H1 (cell line): Measurements from ENCODE around the gene DND1. TPM values are rescaled to one million over a fixed set of nuclear protein-coding genes. Genes with fewer than 3 reads are reported as not detected.

Source experiments
- CTCF ChIA-PET: fragments of 300-600 bp; sonication (Branson Sonifier 250); formaldehyde crosslinking; loops from one replicate; lab custom pipeline; 2021; ENCODE audit not compliant: partially characterized antibody; lab: Charles Lee
- POLR2A ChIA-PET: fragments of 300-600 bp; sonication (Branson Sonifier 250); formaldehyde crosslinking; loops from one replicate; lab custom pipeline; 2021; ENCODE audit warnings: inconsistent platforms; ENCODE audit not compliant: partially characterized antibody; lab: Charles Lee
- DNase-seq, 2 experiments: peaks; one replicate each; pipeline versions ENCODE4 v3.0.0 to v3.0.0-alpha.2; 2010 to 2022; ENCODE audit warnings: low spot score in 2 of 2, low read depth in 1 of 2, mixed read lengths in 1 of 2
- FAIRE-seq: peaks from 2 replicates; lab custom pipeline; 2011; peaks lifted over from hg19 to GRCh38; lab: Jason Lieb, UNC
- H2AFZ ChIP-seq: 2 replicates; pipeline ENCODE4 v1.8.1; 2012; ENCODE audit warnings: low read length, inconsistent platforms
- H2AK5ac ChIP-seq: 2 replicates; pipeline ENCODE4 v1.6.1; 2013; ENCODE audit warnings: low read depth, low read length
- H2BK120ac ChIP-seq: replicated peaks from 2 replicates; pipeline ENCODE3; 2013; ENCODE audit warnings: low read depth, low read length, inconsistent platforms
- H2BK12ac ChIP-seq: 2 replicates; pipeline ENCODE4 v1.6.1; 2013; ENCODE audit warnings: low read depth, low read length
- H2BK15ac ChIP-seq: 2 replicates; pipeline ENCODE4 v1.6.1; 2013; ENCODE audit warnings: low read length
- H2BK20ac ChIP-seq: 2 replicates; pipeline ENCODE4 v1.6.1; 2013; ENCODE audit warnings: low read length
- H2BK5ac ChIP-seq: 2 replicates; pipeline ENCODE4 v1.6.1; 2013; ENCODE audit warnings: low read depth, low read length
- H3K14ac ChIP-seq: 2 replicates; pipeline ENCODE4 v1.6.1; 2013; ENCODE audit warnings: inconsistent platforms; ENCODE audit not compliant: insufficient read length
- H3K18ac ChIP-seq: 2 replicates; pipeline ENCODE4 v1.6.1; 2013; ENCODE audit warnings: low read length; ENCODE audit errors: extremely low read depth
- H3K23ac ChIP-seq: 2 replicates; pipeline ENCODE4 v1.6.1; 2013; ENCODE audit warnings: inconsistent platforms; ENCODE audit not compliant: insufficient read length
- H3K23me2 ChIP-seq: 2 replicates; pipeline ENCODE4 v1.6.1; 2013; ENCODE audit warnings: low read depth, low read length
- H3K27ac ChIP-seq: 2 replicates; pipeline ENCODE4 v1.6.1; 2011; ENCODE audit warnings: low read depth, low read length, inconsistent platforms
- H3K27me3 ChIP-seq, 4 experiments: replicated peaks in 1 of 4; 1 replicate in 1 of 4; 2 replicates in 3 of 4; pipeline versions ENCODE4 v1.6.1 to v1.8.1; 2011 to 2013; ENCODE audit warnings: low read length in 3 of 4, mild to moderate bottlenecking in 3 of 4, inconsistent platforms in 2 of 4, mixed read lengths in 2 of 4, moderate library complexity in 1 of 4; ENCODE audit not compliant: control insufficient read depth in 3 of 4, insufficient read depth in 3 of 4; ENCODE audit errors: extremely low read depth in 1 of 4
- H3K36me3 ChIP-seq, 4 experiments: 2 replicates each; pipeline versions ENCODE4 v1.6.1 to v1.8.1; 2011 to 2013; ENCODE audit warnings: mild to moderate bottlenecking in 4 of 4, low read length in 3 of 4, moderate library complexity in 2 of 4, control low read depth in 1 of 4, inconsistent platforms in 1 of 4; ENCODE audit not compliant: insufficient read depth in 4 of 4, control insufficient read depth in 2 of 4
- H3K4ac ChIP-seq: replicated peaks from 2 replicates; pipeline ENCODE3; 2013; ENCODE audit warnings: low read length, low read depth, mixed read lengths, inconsistent platforms; ENCODE audit not compliant: insufficient read length
- H3K4me1 ChIP-seq, 4 experiments: replicated peaks in 1 of 4; 1 replicate in 1 of 4; 2 replicates in 3 of 4; pipeline versions ENCODE4 v1.6.1 to v1.8.1; 2011 to 2013; ENCODE audit warnings: low read length in 3 of 4, inconsistent platforms in 2 of 4, mixed read lengths in 1 of 4; ENCODE audit not compliant: insufficient read depth in 4 of 4, control insufficient read depth in 3 of 4
- H3K4me2 ChIP-seq, 2 experiments: 2 replicates each; pipeline versions ENCODE4 v1.6.1 to v1.8.1; 2011 to 2013; ENCODE audit warnings: low read depth in 2 of 2, low read length in 2 of 2, control low read depth in 1 of 2, inconsistent platforms in 1 of 2, mild to moderate bottlenecking in 1 of 2; ENCODE audit not compliant: insufficient read depth in 1 of 2
- H3K4me3 ChIP-seq, 4 experiments: fragments of 200-600, 300-600 bp in 1 of 4; sonication (generic), shearing (Covaris generic), sonication (Bioruptor Twin) in 1 of 4; 2 replicates each; pipeline versions ENCODE4 v1.5.1 to v1.8.1; 2011 to 2016; ENCODE audit warnings: low read length in 4 of 4, low read depth in 3 of 4, control low read depth in 2 of 4, inconsistent platforms in 2 of 4, mild to moderate bottlenecking in 2 of 4, mixed read lengths in 1 of 4, moderate library complexity in 1 of 4; ENCODE audit not compliant: insufficient read depth in 2 of 4; ENCODE audit errors: extremely low read depth in 1 of 4
- H3K56ac ChIP-seq: replicated peaks from 2 replicates; pipeline ENCODE3; 2013; ENCODE audit warnings: low read depth, mild to moderate bottlenecking, mixed read lengths, low read length, inconsistent platforms; ENCODE audit not compliant: insufficient read length
- H3K79me1 ChIP-seq: 2 replicates; pipeline ENCODE4 v1.6.1; 2013; ENCODE audit warnings: low read depth, low read length, control low read depth
- H3K79me2 ChIP-seq, 2 experiments: 2 replicates each; pipeline versions ENCODE4 v1.6.1 to v1.8.1; 2012 to 2013; ENCODE audit warnings: low read length in 2 of 2, mild to moderate bottlenecking in 2 of 2, inconsistent platforms in 1 of 2; ENCODE audit not compliant: insufficient read depth in 2 of 2, control insufficient read depth in 1 of 2
- H3K9ac ChIP-seq, 4 experiments: replicated peaks in 1 of 4; 1 replicate in 1 of 4; 2 replicates in 3 of 4; pipeline versions ENCODE4 v1.6.1 to v1.8.1; 2011 to 2013; ENCODE audit warnings: low read depth in 3 of 4, low read length in 3 of 4, control low read depth in 2 of 4, mild to moderate bottlenecking in 2 of 4, moderate library complexity in 2 of 4, inconsistent platforms in 1 of 4; ENCODE audit errors: extremely low read depth in 1 of 4
- H3K9me3 ChIP-seq, 2 experiments: 2 replicates each; pipeline versions ENCODE4 v1.6.1 to v1.8.1; 2012 to 2013; ENCODE audit warnings: mild to moderate bottlenecking in 2 of 2, moderate library complexity in 2 of 2, control low read depth in 1 of 2, inconsistent platforms in 1 of 2, low read depth in 1 of 2, low read length in 1 of 2, mixed read lengths in 1 of 2; ENCODE audit not compliant: insufficient read depth in 2 of 2
- H4K20me1 ChIP-seq, 2 experiments: replicated peaks in 1 of 2; 2 replicates each; pipeline versions ENCODE3 to v1.8.1; 2011 to 2013; ENCODE audit warnings: inconsistent platforms in 2 of 2, low read length in 2 of 2, mild to moderate bottlenecking in 1 of 2; ENCODE audit not compliant: insufficient read depth in 2 of 2, control insufficient read depth in 1 of 2
- H4K5ac ChIP-seq: 2 replicates; pipeline ENCODE4 v1.6.1; 2013; ENCODE audit warnings: low read length, low read depth, mixed read lengths, inconsistent platforms; ENCODE audit not compliant: insufficient read length
- H4K8ac ChIP-seq: 2 replicates; pipeline ENCODE4 v1.8.0; 2013; ENCODE audit warnings: mild to moderate bottlenecking, moderate library complexity, low read length, inconsistent platforms; ENCODE audit not compliant: insufficient read depth; ENCODE audit errors: extremely low read depth
- H4K91ac ChIP-seq: replicated peaks from 2 replicates; pipeline ENCODE3; 2013; ENCODE audit warnings: low read length, mixed read lengths, inconsistent platforms; ENCODE audit not compliant: insufficient read length
- ATF2 ChIP-seq: IDR thresholded peaks from 2 replicates; pipeline ENCODE4 v1.6.1; 2012; ENCODE audit warnings: low read length, inconsistent platforms
- CHD2 ChIP-seq: IDR thresholded peaks from 2 replicates; pipeline ENCODE4 v1.6.1; 2012; ENCODE audit warnings: low read length, improper control_type of control experiment
- EGR1 ChIP-seq: IDR thresholded peaks from 2 replicates; pipeline ENCODE4 v1.6.1; 2011; ENCODE audit warnings: low read depth, low read length, borderline replicate concordance
- KDM4A ChIP-seq: IDR thresholded peaks from one replicate; pipeline ENCODE4 v1.7.1; 2012; ENCODE audit warnings: low read depth, mild to moderate bottlenecking, moderate library complexity, low read length, inconsistent platforms; ENCODE audit not compliant: severe bottlenecking
- NANOG ChIP-seq: IDR thresholded peaks from 2 replicates; pipeline ENCODE4 v1.6.1; 2011; ENCODE audit warnings: low read length, low read depth, mild to moderate bottlenecking, inconsistent platforms; ENCODE audit not compliant: insufficient read depth, poor library complexity, severe bottlenecking
- PHF8 ChIP-seq: fragments of 200-600 bp; sonication (generic); conservative IDR thresholded peaks from 2 replicates; pipeline ENCODE4 v1.7.1; 2012; ENCODE audit warnings: low read depth, mild to moderate bottlenecking, inconsistent platforms, low read length, moderate library complexity
- POU5F1 ChIP-seq: IDR thresholded peaks from 2 replicates; pipeline ENCODE4 v1.6.1; 2011; ENCODE audit warnings: low read depth, mild to moderate bottlenecking, low read length, moderate library complexity
- RBBP5 ChIP-seq: IDR thresholded peaks from 2 replicates; pipeline ENCODE4 v1.7.1; 2012; ENCODE audit warnings: low read depth, mild to moderate bottlenecking, inconsistent platforms, low read length, moderate library complexity, borderline replicate concordance
- SRF ChIP-seq: IDR thresholded peaks from 2 replicates; pipeline ENCODE4 v1.6.1; 2011; ENCODE audit warnings: mild to moderate bottlenecking, low read depth, low read length, moderate library complexity
- TAF7 ChIP-seq: optimal IDR thresholded peaks from 2 replicates; pipeline ENCODE3; 2011; ENCODE audit warnings: low read depth, mild to moderate bottlenecking, inconsistent platforms, low read length, moderate library complexity, borderline replicate concordance
- TEAD4 ChIP-seq: IDR thresholded peaks from 2 replicates; pipeline ENCODE4 v1.6.1; 2012; ENCODE audit warnings: low read depth, low read length, inconsistent platforms, mixed read lengths
- ZNF274 ChIP-seq: IDR thresholded peaks from 2 replicates; pipeline ENCODE4 v1.7.0; 2012; ENCODE audit warnings: low read length, borderline replicate concordance; ENCODE audit errors: extremely low read depth
- WGBS, 2 experiments: shearing (Covaris generic) in 1 of 2; methylation state at CpG; one replicate each; pipeline versions ENCODE4 v1.1.6 to v1.1.7; 2013 to 2015; ENCODE audit warnings: low lambda C conversion rate in 2 of 2, mixed read lengths in 2 of 2, inconsistent platforms in 1 of 2, low coverage in 1 of 2, missing lambda C conversion rate in 1 of 2; ENCODE audit not compliant: insufficient replicate concordance in 2 of 2, insufficient coverage in 1 of 2, insufficient read length in 1 of 2; ENCODE audit errors: extremely low coverage in 1 of 2, missing lambda C conversion rate in 1 of 2; 5-methylcytosine and 5-hydroxymethylcytosine counted together
- polyA plus RNA-seq, 7 experiments: library from polyadenylated mRNA; depleted of rRNA in 3 of 7; stranded (reverse) in 5 of 7; unstranded in 2 of 7; fragments of >200 nt in 5 of 7; fragments of 200-250 nt in 2 of 7; gene quantifications; 1 replicate in 5 of 7; 2 replicates in 1 of 7; 4 replicates in 1 of 7; pipeline versions ENCODE4 v1.2.1 to v1.2.3, GENCODE V29; 2011 to 2013; ENCODE audit warnings: missing spikeins in 2 of 7, mixed read lengths in 2 of 7
- total RNA-seq: library from RNA; stranded (reverse); fragmentation: NEBNext Ultra II Directional; extraction: Animal tissue kit (Norgen Biotek cat#: 25700); gene quantifications from 2 replicates; pipeline ENCODE4 v1.2.1, GENCODE V29; 2021

DND1 gene
- total and polyA plus RNA-seq, 2 of the 8 experiments (the other 6 are each of a cell fraction or from before 2014, with no cell fraction given): 0.41 to 2.1 TPM

GRCh38 chr5:140713562-140714094 is 40.3 kb upstream of the DND1 start:
- no peak overlapping the region for H4K91ac ChIP-seq
- no peak overlapping the region for H2BK15ac ChIP-seq
- no peak overlapping the region for H2AFZ ChIP-seq
- no peak overlapping the region for H3K27ac ChIP-seq
- WGBS, 2 experiments: 91% methylated on average over 1 of the region's 1 CpG; no CpG with 5 or more reads in 1 of the 2 experiments
- H4K5ac ChIP-seq: no peak overlapping the region
- no peak overlapping the region for H3K4me2 ChIP-seq
- H3K36me3 ChIP-seq: no peaks in the 10 kb centered on the region
- H4K8ac ChIP-seq: no peak overlapping the region
- TF ChIP-seq PHF8 (no peak), TAF7 (no peak), NANOG (no peak), ATF2 (no peak), TEAD4 (no peak), SRF (no peak), KDM4A (no peak), EGR1 (no peak), CHD2 (no peak), POU5F1 (no peak), RBBP5 (no peak), ZNF274 (no peak)
- H2BK20ac ChIP-seq: no peak overlapping the region
- no peak overlapping the region for H3K56ac ChIP-seq
- FAIRE-seq (no peak), DNase-seq (no peak)
- H3K79me1 ChIP-seq: no peaks in the 10 kb centered on the region
- peaks cover 5% of the 10 kb centered on the region; the same call in 1 of the 2 replicates for H3K23me2 ChIP-seq
- H3K4me3 ChIP-seq: no peak overlapping the region
- no peak overlapping the region for H2BK5ac ChIP-seq
- ChIA-PET CTCF (no interaction called here), POLR2A (no interaction called here)
- H4K20me1 ChIP-seq: no peaks in the 10 kb centered on the region
- no peak overlapping the region for H3K18ac ChIP-seq
- no peak overlapping the region for H2AK5ac ChIP-seq
- H2BK12ac ChIP-seq: no peak overlapping the region
- H3K4ac ChIP-seq: no peak overlapping the region
- H3K4me1 ChIP-seq: no peaks in the 10 kb centered on the region
- H3K27me3 ChIP-seq: no peaks in the 10 kb centered on the region
- H3K14ac ChIP-seq: no peak overlapping the region
- H3K23ac ChIP-seq: no peak overlapping the region
- no peak overlapping the region for H3K9ac ChIP-seq
- no peak overlapping the region for H2BK120ac ChIP-seq
- H3K9me3 ChIP-seq: no peaks in the 10 kb centered on the region
- H3K79me2 ChIP-seq: no peaks in the 10 kb centered on the region
